CD4-positive, alpha-beta T cell treated with Interferon gamma for 1 hour (primary cell): ENCODE data around the gene ASB16.
"Not testable (repeated sequence)": the region's sequence is repeated elsewhere in the genome, so short reads cannot be mapped to it uniquely, and the experiment has no call there.

Experiments
- DNase-seq: peaks from one replicate; pipeline ENCODE4 v3.0.0-alpha.2; 2020

ASB16 gene

GRCh38 chr17:44170499-44171201, at the start of gene ASB16:
Gene ASB16 (plus strand): TSS chr17:44170704. CDS start chr17:44170790, 86 bp downstream.
- no peak for DNase-seq

GRCh38 chr17:44120851-44121605, 49.5 kb upstream of the ASB16 start:
- no peak for DNase-seq

- no peak for DNase-seq
Measured at GRCh38 chr17:44121997-44122815, 48.3 kb upstream of the ASB16 start.

- DNase-seq = peak; percentile 16
Measured at GRCh38 chr17:44122816-44123355, 47.6 kb upstream of the ASB16 start.

GRCh38 chr17:44123356-44124117, 47.0 kb upstream of the ASB16 start, which contains the start of gene HDAC5:
Gene HDAC5 (minus strand): TSS chr17:44123641. CDS start chr17:44117515, 6,126 bp downstream.
- peak; percentile 95 for DNase-seq

GRCh38 chr17:44124118-44124438, 46.4 kb upstream of the ASB16 start:
- no peak for DNase-seq

GRCh38 chr17:44128383-44128782, 42.1 kb upstream of the ASB16 start:
- DNase-seq = no peak

- DNase-seq = no peak
Measured at GRCh38 chr17:44130693-44131349, 39.7 kb upstream of the ASB16 start.

GRCh38 chr17:44131372-44131771, 39.1 kb upstream of the ASB16 start:
- not testable (repeated sequence) for DNase-seq

- no peak for DNase-seq
Measured at GRCh38 chr17:44132275-44132821, 38.2 kb upstream of the ASB16 start.

- DNase-seq = no peak
Measured at GRCh38 chr17:44133918-44134476, 36.5 kb upstream of the ASB16 start.

- DNase-seq = no peak
Measured at GRCh38 chr17:44134752-44135568, 35.5 kb upstream of the ASB16 start.

- DNase-seq = peak; percentile 55
Measured at GRCh38 chr17:44137891-44138709, 32.4 kb upstream of the ASB16 start.

- not testable (repeated sequence) for DNase-seq
Measured at GRCh38 chr17:44143921-44144320, 26.6 kb upstream of the ASB16 start.

- no peak for DNase-seq
Measured at GRCh38 chr17:44144966-44145739, 25.4 kb upstream of the ASB16 start.

- DNase-seq = no peak
Measured at GRCh38 chr17:44146375-44147346, 23.8 kb upstream of the ASB16 start.

GRCh38 chr17:44147812-44148211, 22.7 kb upstream of the ASB16 start:
- no peak for DNase-seq
